ENCODE measurements around the gene ECT2.

DNA sequence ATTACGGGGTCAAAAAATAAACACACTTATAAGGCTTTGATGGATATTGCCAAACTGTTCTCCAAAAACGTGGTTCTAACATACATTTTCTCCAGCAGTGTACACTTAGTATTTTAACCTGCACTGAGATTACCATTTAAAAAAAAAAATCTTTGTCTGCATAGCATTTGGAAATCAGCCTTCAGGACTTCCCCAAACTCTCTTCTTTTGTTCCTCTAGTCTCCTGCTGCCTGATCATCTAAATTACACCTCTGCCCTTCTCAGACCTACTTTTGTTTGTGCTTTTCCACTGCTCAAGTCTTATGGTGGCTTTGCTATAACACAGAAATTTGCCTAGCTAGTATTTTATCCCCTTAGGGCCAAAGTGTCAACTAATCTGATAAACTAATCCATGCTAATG is 43.5 kb upstream of the ECT2 start:
- TF ChIP-seq, protein P1, sequence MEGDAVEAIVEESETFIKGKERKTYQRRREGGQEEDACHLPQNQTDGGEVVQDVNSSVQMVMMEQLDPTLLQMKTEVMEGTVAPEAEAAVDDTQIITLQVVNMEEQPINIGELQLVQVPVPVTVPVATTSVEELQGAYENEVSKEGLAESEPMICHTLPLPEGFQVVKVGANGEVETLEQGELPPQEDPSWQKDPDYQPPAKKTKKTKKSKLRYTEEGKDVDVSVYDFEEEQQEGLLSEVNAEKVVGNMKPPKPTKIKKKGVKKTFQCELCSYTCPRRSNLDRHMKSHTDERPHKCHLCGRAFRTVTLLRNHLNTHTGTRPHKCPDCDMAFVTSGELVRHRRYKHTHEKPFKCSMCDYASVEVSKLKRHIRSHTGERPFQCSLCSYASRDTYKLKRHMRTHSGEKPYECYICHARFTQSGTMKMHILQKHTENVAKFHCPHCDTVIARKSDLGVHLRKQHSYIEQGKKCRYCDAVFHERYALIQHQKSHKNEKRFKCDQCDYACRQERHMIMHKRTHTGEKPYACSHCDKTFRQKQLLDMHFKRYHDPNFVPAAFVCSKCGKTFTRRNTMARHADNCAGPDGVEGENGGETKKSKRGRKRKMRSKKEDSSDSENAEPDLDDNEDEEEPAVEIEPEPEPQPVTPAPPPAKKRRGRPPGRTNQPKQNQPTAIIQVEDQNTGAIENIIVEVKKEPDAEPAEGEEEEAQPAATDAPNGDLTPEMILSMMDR (conservative IDR thresholded peaks at IDR 0.05; ENCODE audit: low read depth, low read length), result no peak
- TF ChIP-seq EZH2phosphoT487 (IDR thresholded peaks at IDR 0.05; ENCODE audit: borderline replicate concordance, low read length), result no peak

All from PC-3 (cell line).